ENCODE measurements around the gene MFAP5. TPM values are rescaled to one million over a fixed set of nuclear protein-coding genes. Genes with fewer than 3 reads are reported as not detected.
"Not testable (repeated sequence)": the region's sequence is repeated elsewhere in the genome, so short reads cannot be mapped to it uniquely, and the experiment has no call there.

MFAP5 gene
- total and polyA plus RNA-seq, 2 of the 4 experiments (the other 2 are of a cell fraction), result 0.90 to 1.9 TPM

- Histone ChIP-seq H2AK9ac (replicated peaks; ENCODE audit: low read depth, low read length, poor library complexity) (no peak overlapping the region), H3K36me3 (ENCODE audit: control insufficient read depth, insufficient read depth, low read length) (no peaks in the 10 kb centered on the region), H3K4me2 (ENCODE audit: low read depth, low read length) (no peak overlapping the region), H2BK20ac (ENCODE audit: low read depth, low read length) (no peak overlapping the region), H3K9me1 (ENCODE audit: insufficient read depth, low read length) (no peaks in the 10 kb centered on the region), H4K91ac (ENCODE audit: insufficient read depth, low read depth, low read length) (no peak overlapping the region), H3K23ac (ENCODE audit: low read depth, low read length) (no peak overlapping the region), H3K56ac (ENCODE audit: extremely low read depth, insufficient read depth, low read length) (no peak overlapping the region), H2BK5ac (ENCODE audit: low read depth, low read length, poor library complexity, severe bottlenecking) (no peak overlapping the region), H2BK120ac (ENCODE audit: low read depth, low read length) (no peak overlapping the region), H3K4me3 (ENCODE audit: insufficient read depth, low read depth, low read length) (no peak overlapping the region), H4K5ac (ENCODE audit: low read depth, low read length) (no peak overlapping the region), H3K79me1 (ENCODE audit: low read depth in 1 of 2, low read length in 2 of 2) (no peaks in the 10 kb centered on the region), H3K4ac (ENCODE audit: low read depth, low read length) (no peak overlapping the region), H3K4me1 (ENCODE audit: control insufficient read depth, insufficient read depth, low read length) (no peaks in the 10 kb centered on the region), H3K27ac (ENCODE audit: insufficient read depth, low read length) (no peak overlapping the region), H4K20me1 (ENCODE audit: insufficient read depth, low read length) (no peaks in the 10 kb centered on the region), H2AFZ (replicated peaks; ENCODE audit: low read length, poor library complexity) (no peak overlapping the region), H3K9ac (ENCODE audit: low read depth, low read length) (no peak overlapping the region), H2BK15ac (ENCODE audit: low read depth, low read length) (no peak overlapping the region), H3K27me3 (ENCODE audit: control insufficient read depth, insufficient read depth, low read length) (0 out of 2 replicates have a peak, but pooled peaks cover 2% of the 10 kb centered on the region), H3K14ac (replicated peaks; ENCODE audit: low read depth, low read length) (no peak overlapping the region), H4K8ac (ENCODE audit: low read depth in 2 of 2, low read length in 2 of 2) (no peak overlapping the region), H2AK5ac (ENCODE audit: low read depth, low read length) (no peak overlapping the region), H3K18ac (ENCODE audit: low read depth, low read length) (no peak overlapping the region), H3K9me3 (ENCODE audit: control insufficient read depth, insufficient read depth, low read length) (no peaks in the 10 kb centered on the region)
- in situ Hi-C loops (cut with MboI; ENCODE audit: low sequenced_read_pairs), result no loop called here
- ATAC-seq (ENCODE audit: low read depth), result no peak
- TF ChIP-seq SMC3 (IDR thresholded peaks at IDR 0.05; ENCODE audit: low read depth, low read length), result no peak
- TF ChIP-seq, protein P1, sequence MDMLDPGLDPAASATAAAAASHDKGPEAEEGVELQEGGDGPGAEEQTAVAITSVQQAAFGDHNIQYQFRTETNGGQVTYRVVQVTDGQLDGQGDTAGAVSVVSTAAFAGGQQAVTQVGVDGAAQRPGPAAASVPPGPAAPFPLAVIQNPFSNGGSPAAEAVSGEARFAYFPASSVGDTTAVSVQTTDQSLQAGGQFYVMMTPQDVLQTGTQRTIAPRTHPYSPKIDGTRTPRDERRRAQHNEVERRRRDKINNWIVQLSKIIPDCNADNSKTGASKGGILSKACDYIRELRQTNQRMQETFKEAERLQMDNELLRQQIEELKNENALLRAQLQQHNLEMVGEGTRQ (IDR thresholded peaks at IDR 0.05; ENCODE audit: low read depth, low read length), result no peak
- no peak for TF ChIP-seq CHD1 (IDR thresholded peaks at IDR 0.05; ENCODE audit: low read depth, low read length)
- no peak for TF ChIP-seq ELK1 (IDR thresholded peaks at IDR 0.05; ENCODE audit: borderline replicate concordance, low read depth, low read length)
- TF ChIP-seq POLR2A (IDR thresholded peaks at IDR 0.05; ENCODE audit: low read depth, low read length), result no peak
- dilution Hi-C loops (cut with HindIII; ENCODE audit: low sequenced_read_pairs, unreplicated experiment), result no loop called here
- DNase-seq, result no peak
- CTCF ChIA-PET, result no interaction called here
- BruUV-seq (replicated peaks), result no TSS peak
- POLR2A ChIA-PET (ENCODE audit: unreplicated experiment), result no interaction called here
- no CpG with 5 or more reads among the region's 5 CpGs for WGBS, 2 experiments (ENCODE audit: extremely low coverage in 2 of 2, insufficient read length in 1 of 2)
- intact Hi-C loops (cut with micrococcal nuclease), result no loop called here
Measured at GRCh38 chr12:8636581-8636980, 26.0 kb downstream of the MFAP5 start.

DNA sequence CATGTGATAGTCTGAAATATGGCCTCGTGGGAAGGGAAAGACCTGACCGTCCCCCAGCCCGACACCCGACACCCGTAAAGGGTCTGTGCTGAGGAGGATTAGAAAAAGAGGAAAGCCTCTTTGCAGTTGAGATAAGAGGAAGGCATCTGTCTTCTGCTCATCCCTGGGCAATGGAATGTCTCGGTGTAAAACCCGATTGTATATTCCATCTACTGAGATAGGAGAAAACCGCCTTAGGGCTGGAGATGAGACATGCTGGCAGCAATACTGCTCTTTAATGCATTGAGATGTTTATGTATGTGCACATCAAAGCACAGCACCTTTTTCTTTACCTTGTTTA, 26.6 kb downstream of the MFAP5 start:
- DNase-seq, result not testable (repeated sequence)

More for the DNA sequence above, 26.6 kb downstream of the MFAP5 start:
- H2BK120ac ChIP-seq (ENCODE audit: low read depth, low read length); H3K4me3 ChIP-seq (ENCODE audit: insufficient read depth, low read depth, low read length); H3K27ac ChIP-seq (ENCODE audit: insufficient read depth, low read length); H3K27me3 ChIP-seq (ENCODE audit: control insufficient read depth, insufficient read depth, low read length); H2BK5ac ChIP-seq (ENCODE audit: low read depth, low read length, poor library complexity, severe bottlenecking); POLR2A ChIA-PET (ENCODE audit: unreplicated experiment); H2AFZ ChIP-seq (replicated peaks; ENCODE audit: low read length, poor library complexity); intact Hi-C loops (cut with micrococcal nuclease); CTCF ChIA-PET; H3K23ac ChIP-seq (ENCODE audit: low read depth, low read length); H4K20me1 ChIP-seq (ENCODE audit: insufficient read depth, low read length); in situ Hi-C loops (cut with MboI; ENCODE audit: low sequenced_read_pairs); H3K36me3 ChIP-seq (ENCODE audit: control insufficient read depth, insufficient read depth, low read length); ATAC-seq (ENCODE audit: low read depth); H3K14ac ChIP-seq (replicated peaks; ENCODE audit: low read depth, low read length); H4K5ac ChIP-seq (ENCODE audit: low read depth, low read length); H3K4ac ChIP-seq (ENCODE audit: low read depth, low read length); H2BK20ac ChIP-seq (ENCODE audit: low read depth, low read length); H4K91ac ChIP-seq (ENCODE audit: insufficient read depth, low read depth, low read length); H3K9me3 ChIP-seq (ENCODE audit: control insufficient read depth, insufficient read depth, low read length); H3K9me1 ChIP-seq (ENCODE audit: insufficient read depth, low read length); H2BK15ac ChIP-seq (ENCODE audit: low read depth, low read length); H4K8ac ChIP-seq (ENCODE audit: low read depth in 2 of 2, low read length in 2 of 2); H3K18ac ChIP-seq (ENCODE audit: low read depth, low read length); H3K79me1 ChIP-seq (ENCODE audit: low read depth in 1 of 2, low read length in 2 of 2); H2AK5ac ChIP-seq (ENCODE audit: low read depth, low read length); H2AK9ac ChIP-seq (replicated peaks; ENCODE audit: low read depth, low read length, poor library complexity); H3K4me2 ChIP-seq (ENCODE audit: low read depth, low read length); H3K9ac ChIP-seq (ENCODE audit: low read depth, low read length); H3K4me1 ChIP-seq (ENCODE audit: control insufficient read depth, insufficient read depth, low read length); dilution Hi-C loops (cut with HindIII; ENCODE audit: low sequenced_read_pairs, unreplicated experiment); BruUV-seq (replicated peaks); H3K56ac ChIP-seq (ENCODE audit: extremely low read depth, insufficient read depth, low read length): not testable (repeated sequence)
- WGBS, 2 experiments (ENCODE audit: extremely low coverage in 2 of 2, insufficient read length in 1 of 2), result no CpG with 5 or more reads among the region's 8 CpGs
